HG02938 (cell line): Measurements from ENCODE around the gene MEGF8.

Experiments used
- ATAC-seq: cut with Tn5 transposase; IDR thresholded peaks from one replicate; pipeline ENCODE4 v1.9.1; 2021; ENCODE audit warnings: mild to moderate bottlenecking, moderate library complexity; ENCODE audit not compliant: unreplicated experiment

Gene MEGF8

DNA sequence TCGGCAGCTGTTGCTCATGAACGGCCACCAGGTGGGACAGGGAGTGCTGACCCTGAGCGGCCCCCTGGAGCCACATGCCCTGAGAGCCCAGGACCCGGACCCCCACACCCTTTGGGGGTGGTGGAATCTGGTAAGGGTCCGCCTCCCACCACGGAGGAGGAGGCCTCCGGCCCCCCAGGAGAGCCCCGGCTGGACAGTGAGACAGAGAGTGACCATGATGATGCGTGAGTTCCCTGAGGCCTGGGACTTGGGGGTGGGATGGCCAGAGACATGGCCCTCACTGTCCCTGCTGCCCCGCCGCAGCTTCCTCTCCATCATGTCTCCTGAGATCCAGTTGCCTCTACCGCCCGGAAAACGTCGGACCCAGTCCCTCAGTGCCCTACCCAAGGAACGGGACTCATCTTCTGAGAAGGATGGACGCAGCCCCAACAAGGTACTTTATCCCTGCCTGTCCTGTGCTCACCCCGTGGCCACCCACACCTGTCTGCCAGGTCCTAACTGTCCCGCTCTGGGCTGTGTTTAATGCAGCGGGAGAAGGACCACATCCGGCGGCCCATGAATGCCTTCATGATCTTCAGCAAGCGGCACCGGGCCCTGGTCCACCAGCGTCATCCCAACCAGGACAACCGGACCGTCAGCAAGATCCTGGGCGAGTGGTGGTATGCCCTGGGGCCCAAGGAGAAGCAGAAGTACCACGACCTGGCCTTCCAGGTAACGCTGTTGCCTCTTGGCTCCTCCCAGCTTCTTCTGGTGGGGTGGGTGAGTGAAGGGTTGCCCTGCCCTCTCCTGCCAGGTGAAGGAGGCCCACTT is 38.2 kb upstream of the MEGF8 start:
- no peak for ATAC-seq

DNA sequence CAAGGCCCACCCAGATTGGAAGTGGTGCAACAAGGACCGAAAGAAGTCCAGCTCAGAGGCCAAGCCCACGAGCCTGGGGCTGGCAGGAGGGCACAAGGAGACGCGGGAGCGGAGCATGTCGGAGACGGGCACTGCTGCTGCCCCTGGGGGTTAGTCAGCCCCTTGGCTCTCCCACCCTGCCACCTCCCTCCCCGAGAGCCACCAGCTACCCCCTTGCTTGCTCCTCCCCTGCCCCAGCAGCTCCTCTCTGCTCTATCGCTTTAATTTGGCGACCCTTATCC is 37.7 kb upstream of the MEGF8 start:
- no peak for ATAC-seq

DNA sequence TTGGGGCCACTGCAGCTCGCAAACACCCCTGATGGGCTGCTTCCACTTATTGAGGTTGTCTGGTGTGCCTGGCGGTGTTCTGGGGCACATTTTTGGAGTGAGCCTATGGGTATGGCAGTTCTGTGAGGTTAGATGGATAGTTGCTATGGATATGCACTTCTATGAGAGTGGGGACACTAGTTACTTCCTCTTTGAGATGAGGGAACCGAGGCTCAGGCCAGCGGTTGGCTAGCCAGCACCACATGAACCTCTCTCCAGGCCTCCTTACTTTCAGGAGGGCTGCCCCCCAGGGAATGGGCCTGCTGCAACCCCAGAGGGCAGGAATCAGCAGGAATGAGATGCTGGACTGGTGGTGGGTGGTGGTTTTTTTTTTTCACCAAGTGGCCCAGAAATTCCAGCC is 37.0 kb upstream of the MEGF8 start:
- ATAC-seq: no peak

DNA sequence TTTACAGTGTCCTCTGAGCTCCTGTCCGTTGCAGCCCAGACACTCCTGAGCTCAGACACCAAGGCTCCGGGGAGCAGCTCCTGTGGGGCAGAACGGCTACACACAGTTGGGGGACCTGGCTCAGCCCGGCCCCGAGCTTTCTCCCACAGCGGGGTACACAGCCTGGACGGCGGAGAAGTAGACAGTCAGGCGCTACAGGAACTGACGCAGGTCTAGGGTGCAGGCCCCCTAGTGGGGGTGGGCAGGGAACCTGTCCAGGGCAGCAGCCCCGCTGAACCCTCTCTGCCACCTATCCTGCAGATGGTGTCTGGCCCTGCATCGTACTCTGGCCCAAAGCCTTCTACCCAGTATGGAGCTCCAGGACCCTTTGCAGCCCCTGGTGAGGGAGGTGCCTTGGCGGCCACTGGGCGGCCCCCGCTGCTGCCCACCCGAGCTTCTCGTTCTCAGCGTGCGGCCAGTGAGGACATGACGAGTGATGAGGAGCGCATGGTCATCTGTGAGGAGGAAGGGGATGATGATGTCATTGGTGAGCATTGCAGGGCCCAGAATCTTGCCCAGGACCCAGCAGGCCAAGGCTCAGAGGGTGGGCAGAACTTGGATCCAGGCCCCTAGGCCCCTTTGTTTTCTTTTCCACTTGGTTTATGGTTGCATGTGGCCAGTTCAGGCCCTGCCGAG is 36.4 kb upstream of the MEGF8 start:
- no peak for ATAC-seq

DNA sequence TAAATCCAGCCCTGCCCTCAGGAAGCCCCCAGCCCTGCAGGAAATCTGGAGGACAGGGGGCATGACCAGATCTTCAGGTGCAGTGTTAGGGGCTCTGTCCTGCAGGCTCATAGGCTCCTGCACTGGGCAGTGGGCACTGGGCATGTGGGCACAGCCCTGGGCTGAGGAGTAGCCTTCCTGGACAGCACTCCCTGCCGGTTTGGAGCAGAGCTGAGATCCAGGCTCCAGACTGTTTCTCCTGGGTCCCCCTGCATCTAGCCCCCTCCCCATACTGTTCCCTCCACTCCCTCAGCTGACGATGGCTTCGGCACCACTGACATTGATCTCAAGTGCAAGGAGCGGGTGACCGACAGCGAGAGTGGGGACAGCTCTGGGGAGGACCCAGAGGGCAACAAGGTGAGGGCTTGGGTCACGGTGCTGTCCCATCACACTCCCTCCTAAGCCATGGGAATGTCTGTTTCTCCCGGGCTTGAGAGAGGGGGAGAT is 35.8 kb upstream of the MEGF8 start:
- ATAC-seq: no peak

DNA sequence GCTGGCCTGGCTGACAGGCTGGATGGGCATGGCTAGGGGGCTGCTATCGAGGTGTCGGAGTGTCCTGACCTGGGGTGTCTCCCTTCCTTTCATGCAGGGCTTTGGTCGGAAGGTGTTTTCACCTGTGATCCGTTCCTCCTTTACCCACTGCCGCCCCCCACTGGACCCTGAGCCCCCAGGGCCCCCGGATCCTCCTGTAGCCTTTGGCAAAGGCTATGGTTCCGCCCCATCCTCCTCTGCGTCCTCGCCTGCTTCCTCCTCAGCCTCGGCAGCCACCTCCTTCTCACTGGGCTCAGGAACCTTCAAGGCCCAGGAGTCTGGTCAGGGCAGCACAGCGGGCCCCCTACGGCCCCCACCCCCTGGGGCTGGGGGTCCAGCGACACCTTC is 35.3 kb upstream of the MEGF8 start:
- no peak for ATAC-seq

DNA sequence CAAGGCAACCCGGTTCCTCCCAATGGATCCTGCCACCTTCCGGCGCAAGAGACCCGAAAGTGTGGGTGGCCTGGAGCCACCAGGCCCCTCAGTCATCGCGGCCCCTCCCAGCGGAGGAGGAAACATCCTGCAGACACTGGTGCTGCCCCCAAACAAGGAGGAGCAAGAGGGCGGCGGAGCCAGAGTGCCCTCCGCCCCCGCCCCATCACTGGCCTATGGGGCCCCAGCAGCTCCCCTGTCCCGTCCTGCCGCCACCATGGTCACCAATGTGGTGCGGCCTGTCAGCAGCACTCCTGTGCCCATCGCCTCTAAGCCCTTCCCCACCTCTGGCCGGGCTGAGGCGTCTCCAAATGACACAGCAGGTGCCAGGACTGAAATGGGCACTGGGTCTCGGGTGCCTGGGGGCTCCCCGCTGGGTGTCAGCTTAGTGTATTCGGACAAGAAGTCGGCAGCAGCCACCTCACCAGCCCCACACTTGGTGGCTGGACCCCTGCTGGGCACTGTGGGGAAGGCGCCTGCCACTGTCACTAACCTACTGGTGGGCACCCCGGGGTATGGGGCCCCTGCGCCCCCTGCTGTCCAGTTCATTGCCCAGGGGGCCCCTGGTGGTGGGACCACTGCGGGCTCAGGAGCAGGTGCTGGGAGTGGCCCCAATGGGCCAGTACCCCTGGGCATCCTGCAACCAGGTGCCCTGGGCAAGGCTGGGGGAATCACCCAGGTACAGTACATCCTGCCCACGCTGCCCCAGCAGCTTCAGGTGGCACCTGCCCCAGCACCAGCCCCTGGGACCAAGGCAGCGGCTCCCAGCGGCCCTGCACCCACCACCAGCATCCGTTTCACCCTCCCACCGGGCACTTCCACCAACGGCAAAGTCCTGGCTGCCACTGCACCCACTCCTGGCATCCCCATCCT is 34.7 kb upstream of the MEGF8 start:
- no peak for ATAC-seq

DNA sequence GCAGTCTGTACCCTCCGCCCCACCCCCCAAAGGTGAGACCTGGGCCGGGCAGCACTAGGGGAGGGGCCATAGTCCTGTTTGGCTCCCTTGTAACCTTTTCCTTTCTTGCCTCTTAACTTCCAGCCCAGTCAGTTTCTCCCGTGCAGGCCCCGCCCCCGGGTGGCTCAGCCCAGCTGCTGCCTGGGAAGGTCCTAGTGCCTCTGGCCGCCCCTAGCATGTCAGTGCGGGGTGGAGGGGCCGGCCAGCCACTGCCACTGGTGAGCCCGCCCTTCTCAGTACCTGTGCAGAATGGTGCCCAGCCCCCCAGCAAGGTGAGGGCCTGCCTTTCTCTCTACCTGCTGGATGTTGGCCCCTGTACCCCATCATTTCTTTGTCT is 34.0 kb upstream of the MEGF8 start:
- no peak for ATAC-seq

DNA sequence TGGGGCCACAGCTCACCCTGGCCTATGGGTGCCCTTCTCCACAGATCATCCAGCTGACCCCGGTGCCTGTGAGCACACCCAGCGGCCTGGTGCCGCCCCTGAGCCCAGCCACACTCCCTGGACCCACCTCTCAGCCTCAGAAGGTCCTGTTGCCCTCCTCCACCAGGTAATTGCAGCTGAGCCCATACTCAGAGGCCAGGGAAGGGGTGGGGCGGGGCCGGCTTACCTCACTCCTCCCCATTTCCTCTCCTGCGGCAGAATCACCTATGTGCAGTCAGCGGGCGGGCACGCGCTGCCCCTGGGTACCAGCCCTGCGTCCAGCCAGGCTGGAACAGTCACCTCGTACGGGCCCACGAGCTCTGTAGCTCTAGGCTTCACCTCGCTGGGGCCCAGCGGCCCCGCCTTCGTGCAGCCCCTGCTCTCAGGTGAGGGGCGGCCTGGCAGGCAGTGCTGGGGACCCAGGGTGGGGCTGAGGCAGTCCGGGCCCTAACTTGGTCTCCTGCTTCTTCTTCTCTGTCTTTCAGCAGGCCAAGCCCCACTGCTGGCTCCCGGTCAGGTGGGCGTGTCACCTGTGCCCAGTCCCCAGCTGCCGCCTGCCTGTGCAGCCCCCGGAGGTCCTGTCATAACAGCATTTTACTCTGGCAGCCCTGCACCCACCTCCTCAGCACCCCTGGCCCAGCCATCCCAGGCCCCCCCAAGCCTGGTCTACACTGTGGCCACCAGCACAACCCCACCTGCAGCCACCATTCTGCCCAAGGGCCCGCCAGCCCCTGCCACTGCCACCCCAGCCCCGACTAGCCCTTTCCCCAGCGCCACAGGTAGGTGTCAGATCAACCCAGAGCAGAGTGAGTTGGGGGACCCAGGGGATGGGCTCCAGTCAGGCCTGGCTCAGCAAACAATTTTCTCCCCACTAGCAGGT is 33.1 kb upstream of the MEGF8 start:
- ATAC-seq: no peak

DNA sequence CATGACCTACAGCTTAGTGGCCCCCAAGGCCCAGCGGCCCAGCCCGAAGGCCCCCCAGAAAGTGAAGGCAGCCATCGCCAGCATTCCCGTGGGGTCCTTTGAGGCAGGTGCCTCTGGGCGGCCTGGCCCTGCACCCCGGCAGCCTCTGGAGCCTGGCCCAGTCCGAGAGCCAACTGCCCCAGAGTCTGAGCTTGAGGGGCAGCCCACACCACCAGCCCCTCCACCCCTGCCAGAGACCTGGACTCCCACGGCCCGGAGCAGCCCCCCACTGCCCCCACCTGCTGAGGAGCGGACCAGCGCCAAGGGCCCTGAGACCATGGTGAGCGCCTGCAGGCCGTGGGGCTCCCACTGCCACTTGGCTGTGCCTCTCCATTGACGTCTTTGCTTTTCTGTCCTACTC is 32.5 kb upstream of the MEGF8 start:
- ATAC-seq: no peak

DNA sequence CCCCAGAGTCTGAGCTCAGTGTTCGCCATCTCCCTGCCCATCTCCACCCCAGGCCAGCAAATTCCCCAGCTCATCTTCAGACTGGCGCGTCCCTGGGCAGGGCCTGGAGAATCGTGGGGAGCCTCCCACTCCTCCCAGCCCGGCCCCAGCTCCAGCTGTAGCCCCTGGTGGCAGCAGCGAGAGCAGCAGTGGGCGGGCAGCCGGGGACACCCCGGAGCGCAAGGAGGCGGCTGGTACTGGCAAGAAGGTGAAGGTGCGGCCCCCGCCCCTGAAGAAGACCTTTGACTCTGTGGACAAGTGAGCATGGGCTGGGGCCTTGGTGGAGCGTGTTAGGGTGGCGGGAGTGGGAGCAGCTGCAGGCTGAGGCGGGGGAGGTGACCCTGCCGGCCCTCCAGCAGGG is 31.9 kb upstream of the MEGF8 start:
- no peak for ATAC-seq

DNA sequence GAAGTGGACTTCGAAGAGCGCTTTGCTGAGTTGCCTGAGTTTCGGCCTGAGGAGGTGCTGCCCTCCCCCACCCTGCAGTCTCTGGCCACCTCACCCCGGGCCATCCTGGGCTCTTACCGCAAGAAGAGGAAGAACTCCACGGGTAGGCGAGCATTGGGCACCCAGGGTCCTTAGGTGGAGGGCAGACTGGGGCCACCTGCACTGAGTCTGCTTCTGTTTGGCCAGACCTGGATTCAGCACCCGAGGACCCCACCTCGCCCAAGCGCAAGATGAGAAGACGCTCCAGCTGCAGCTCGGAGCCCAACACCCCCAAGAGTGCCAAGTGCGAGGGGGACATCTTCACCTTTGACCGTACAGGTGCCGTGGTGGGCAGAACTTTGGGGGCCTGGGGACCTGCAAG is 31.5 kb upstream of the MEGF8 start:
- ATAC-seq: no peak

DNA sequence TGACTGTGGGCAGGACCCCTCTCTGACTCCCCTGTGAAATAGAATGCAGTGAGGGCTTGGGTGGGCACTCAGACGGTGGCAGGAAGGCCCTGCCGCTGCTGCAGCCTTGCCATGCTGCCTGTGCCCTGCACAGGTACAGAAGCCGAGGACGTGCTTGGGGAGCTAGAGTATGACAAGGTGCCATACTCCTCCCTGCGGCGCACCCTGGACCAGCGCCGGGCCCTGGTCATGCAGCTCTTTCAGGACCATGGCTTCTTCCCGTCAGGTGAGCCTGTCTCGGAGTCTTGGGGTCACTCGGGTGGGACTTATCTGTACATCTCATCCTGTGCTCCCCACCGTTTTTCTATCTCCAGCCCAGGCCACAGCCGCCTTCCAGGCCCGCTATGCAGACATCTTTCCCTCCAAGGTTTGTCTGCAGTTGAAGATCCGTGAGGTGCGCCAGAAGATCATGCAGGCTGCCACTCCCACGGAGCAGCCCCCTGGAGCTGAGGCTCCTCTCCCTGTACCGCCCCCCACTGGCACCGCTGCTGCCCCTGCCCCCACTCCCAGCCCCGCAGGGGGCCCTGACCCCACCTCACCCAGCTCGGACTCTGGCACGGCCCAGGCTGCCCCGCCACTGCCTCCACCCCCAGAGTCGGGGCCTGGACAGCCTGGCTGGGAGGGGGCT is 30.8 kb upstream of the MEGF8 start:
- ATAC-seq: no peak

DNA sequence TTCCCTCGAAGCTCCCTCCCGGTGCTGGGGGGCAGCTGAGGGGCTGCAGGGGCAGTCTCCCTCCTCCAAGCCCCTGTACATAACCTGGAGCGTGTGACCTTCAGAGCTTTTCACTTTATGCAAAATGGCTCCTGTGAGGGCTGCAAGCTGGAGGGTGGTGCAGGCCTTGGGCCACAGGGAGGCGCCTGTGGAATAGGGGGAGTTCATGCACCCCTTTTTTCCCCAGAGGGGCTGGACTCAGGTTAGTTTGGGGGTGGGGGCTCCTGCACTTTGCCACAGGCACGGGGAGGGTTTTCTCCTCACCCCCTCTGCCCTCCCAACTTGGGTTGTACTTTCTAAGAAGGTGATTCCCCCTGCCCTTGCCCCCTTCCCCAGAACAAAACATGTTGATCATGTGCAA is 30.1 kb upstream of the MEGF8 start:
- no peak for ATAC-seq

DNA sequence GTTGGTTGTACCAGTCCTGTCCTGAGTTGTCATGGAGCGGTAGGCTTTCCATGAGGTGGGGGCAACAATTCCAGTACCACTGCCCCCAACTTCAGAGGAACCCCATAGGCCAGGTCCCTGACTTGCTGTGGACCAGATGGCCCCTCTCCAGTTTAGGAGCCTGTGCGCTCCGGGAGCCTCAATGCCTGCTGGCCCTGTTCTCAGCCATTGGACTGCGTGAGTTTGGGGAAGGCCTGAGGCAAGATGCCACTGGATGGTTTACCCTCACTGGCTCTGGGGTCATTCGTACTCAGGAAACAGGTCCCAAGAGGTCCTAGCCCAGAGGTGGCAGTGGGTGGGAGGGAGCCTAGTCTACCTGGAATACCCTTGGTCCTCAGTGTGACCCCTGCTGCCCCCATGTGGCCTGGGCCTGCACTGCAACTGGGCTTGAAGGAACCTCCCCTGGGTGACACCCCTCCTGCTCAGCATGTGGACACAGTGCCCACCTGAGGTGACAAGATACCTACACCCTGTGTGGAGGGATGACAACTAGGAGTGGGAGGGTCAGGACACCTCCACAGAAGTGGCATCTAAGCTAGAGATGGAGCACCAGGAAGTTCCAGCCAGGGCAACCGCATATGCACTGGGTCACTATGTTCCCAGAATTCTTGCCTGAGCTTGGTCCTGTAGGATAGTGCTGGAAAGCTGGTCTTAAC is 29.5 kb upstream of the MEGF8 start:
- no peak for ATAC-seq

DNA sequence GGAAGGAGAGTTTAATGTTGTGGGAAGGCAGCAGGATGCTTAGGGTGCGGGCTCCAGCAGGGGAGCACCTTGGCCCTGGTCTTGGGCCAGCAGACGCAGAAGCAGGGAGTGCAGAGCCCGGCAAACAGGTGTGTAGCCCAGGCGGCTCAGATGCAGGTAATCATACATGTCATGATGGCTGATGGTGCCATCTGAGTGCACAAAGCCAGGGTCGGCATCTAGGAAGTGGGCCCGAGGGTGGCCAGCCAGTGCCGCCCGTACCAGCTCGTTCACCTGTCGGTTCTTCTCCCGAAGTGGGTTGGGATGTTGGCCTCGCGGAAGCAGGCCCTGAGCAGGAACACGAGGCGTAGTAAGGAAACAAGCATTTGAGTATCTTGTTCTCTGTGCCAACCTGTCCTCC is 28.4 kb upstream of the MEGF8 start:
- ATAC-seq: no peak

DNA sequence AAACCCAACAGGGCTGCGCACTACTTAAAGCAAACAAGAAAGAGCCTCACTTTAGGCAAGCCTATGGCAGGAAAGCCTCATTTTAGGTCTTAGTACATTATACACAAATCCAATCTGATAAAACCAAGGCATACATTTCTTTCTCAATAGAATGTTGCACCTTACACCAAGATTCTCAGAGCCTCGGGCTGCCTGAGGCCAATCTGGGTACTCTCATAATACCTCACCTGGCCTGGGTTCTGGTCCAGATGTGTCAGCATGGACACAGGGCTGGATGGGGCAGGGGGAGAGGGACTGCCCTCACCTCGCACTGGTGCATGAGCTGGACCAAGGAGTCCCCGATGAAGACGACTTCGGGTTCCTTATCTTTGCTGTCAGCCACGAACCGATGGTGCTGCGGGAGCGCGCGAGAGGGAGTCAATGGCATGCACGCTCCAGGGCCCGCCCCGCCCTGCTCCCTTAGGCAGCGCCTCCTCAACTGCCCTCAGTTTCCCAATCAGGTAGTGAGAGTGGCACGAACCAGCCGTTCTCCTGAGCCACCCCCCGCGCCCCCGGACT is 23.7 kb upstream of the MEGF8 start, which contains the start of gene PRR19:
PRR19 (plus strand) TSS at position 487 of the 558 bp plus-strand sequence. CDS start 7,453 bp downstream, outside the sequence.
- no peak for ATAC-seq

DNA sequence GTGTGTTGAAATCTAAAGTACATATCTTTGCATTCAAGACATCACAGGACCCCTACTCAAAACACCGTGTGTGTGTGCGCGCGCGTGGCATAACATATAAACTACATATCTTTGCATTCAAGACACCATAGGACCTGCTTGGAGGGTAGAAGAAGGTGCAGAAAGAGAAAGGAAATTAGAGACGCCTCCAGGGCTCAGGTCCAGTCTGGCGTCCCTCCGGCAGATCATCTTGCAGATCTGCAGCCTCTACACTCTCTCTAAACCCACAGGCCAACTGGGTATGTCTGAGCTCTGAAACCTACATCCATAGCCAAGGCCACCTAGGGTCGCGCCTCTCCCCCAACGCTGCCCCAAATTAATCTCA is 22.4 kb upstream of the MEGF8 start:
- ATAC-seq: no peak

DNA sequence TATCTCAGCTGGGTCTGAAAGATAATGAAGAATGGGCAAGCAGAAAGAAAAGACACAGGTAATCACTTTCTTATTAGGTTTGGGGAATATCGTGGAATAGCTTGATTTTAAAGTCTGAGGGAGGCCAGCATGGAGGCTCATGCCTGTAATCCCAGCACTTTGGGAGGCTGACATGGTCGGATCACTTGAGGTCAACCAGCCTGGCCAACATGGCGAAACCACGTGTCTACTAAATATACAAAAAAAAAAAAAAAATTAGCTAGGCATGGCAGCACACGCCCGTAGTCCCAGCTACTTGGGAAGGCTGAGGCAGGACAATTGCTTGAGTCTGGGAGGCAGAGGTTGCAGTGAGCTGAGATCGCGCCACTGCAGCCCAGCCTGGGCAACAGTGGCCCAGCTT is 21.6 kb upstream of the MEGF8 start:
- no peak for ATAC-seq
